GM19035 (cell line): ENCODE results near the gene PARP14.
"Not testable (repeated sequence)": the region's sequence is repeated elsewhere in the genome, so short reads cannot be mapped to it uniquely, and the experiment has no call there.

Source experiments
- ATAC-seq: cut with Tn5 transposase; IDR thresholded peaks from one replicate; pipeline ENCODE4 v1.9.1; 2021; ENCODE audit not compliant: unreplicated experiment

PARP14 gene

GRCh38 chr3:122680475-122681283 is at the start of gene PARP14:
PARP14 (plus strand) TSS chr3:122680839; CDS start chr3:122680884, 45 bp downstream.
- peak; percentile 44 for ATAC-seq

- ATAC-seq = no peak
Measured at GRCh38 chr3:122635789-122636188, 44.9 kb upstream of the PARP14 start.

GRCh38 chr3:122636697-122637096 is 43.9 kb upstream of the PARP14 start:
- no peak for ATAC-seq

- ATAC-seq = no peak
Measured at GRCh38 chr3:122640437-122640999, 40.1 kb upstream of the PARP14 start.

GRCh38 chr3:122642935-122643334 is 37.7 kb upstream of the PARP14 start:
- peak; percentile 81 for ATAC-seq

GRCh38 chr3:122646146-122646988 is 34.3 kb upstream of the PARP14 start:
- ATAC-seq = no peak

GRCh38 chr3:122651233-122651907 is 29.3 kb upstream of the PARP14 start:
- ATAC-seq = not testable (repeated sequence)

- not testable (repeated sequence) for ATAC-seq
Measured at GRCh38 chr3:122651962-122652361, 28.7 kb upstream of the PARP14 start.

- ATAC-seq = not testable (repeated sequence)
Measured at GRCh38 chr3:122658336-122658735, 22.3 kb upstream of the PARP14 start.

- no peak for ATAC-seq
Measured at GRCh38 chr3:122660297-122660974, 20.2 kb upstream of the PARP14 start.

- peak; percentile 75 for ATAC-seq
Measured at GRCh38 chr3:122661633-122662032, 19.0 kb upstream of the PARP14 start.

- ATAC-seq = no peak
Measured at GRCh38 chr3:122662505-122662904, 18.1 kb upstream of the PARP14 start.

- no peak for ATAC-seq
Measured at GRCh38 chr3:122665226-122665786, 15.3 kb upstream of the PARP14 start.

- ATAC-seq = no peak
Measured at GRCh38 chr3:122665881-122666280, 14.8 kb upstream of the PARP14 start.

GRCh38 chr3:122668930-122669730 is 11.5 kb upstream of the PARP14 start:
- ATAC-seq = no peak

- no peak for ATAC-seq
Measured at GRCh38 chr3:122671553-122671952, 9.1 kb upstream of the PARP14 start.

- ATAC-seq = no peak
Measured at GRCh38 chr3:122674339-122674738, 6.3 kb upstream of the PARP14 start.

GRCh38 chr3:122676759-122677158 is 3.9 kb upstream of the PARP14 start:
- ATAC-seq = no peak

- ATAC-seq = no peak
Measured at GRCh38 chr3:122677216-122677615, 3.4 kb upstream of the PARP14 start.
